K562 (cell line): Measurements from ENCODE around the gene GSS. TPM values are rescaled to one million over a fixed set of nuclear protein-coding genes. Genes with fewer than 3 reads are reported as not detected.

Source experiments
- HIVEP1 ChIP-seq: fragments of 250-450 bp; sonication (Bioruptor Pico); IDR thresholded peaks from 2 replicates; pipeline ENCODE4 v1.4.0; 2020; ENCODE audit warnings: mild to moderate bottlenecking
- SMARCC2 ChIP-seq: fragments of 450-650 bp; IDR thresholded peaks from 2 replicates; pipeline ENCODE4 v1.6.1; 2017; ENCODE audit warnings: antibody characterized with exemption, moderate library complexity, mild to moderate bottlenecking, low read depth
- TFAM ChIP-seq: fragments of 250-450 bp; sonication (Bioruptor Pico); conservative IDR thresholded peaks from 2 replicates; pipeline ENCODE4 v1.5.0; 2021; ENCODE audit warnings: mild to moderate bottlenecking, moderate library complexity
- polyA plus RNA-seq, 8 experiments: library from polyadenylated mRNA; depleted of rRNA in 4 of 8; stranded (reverse) in 5 of 8; unstranded in 3 of 8; fragments of >200 nt; fragmentation: Nextera tagmentation in 2 of 8; fragmentation: Illumina TruSeq in 1 of 8; extraction: Ambion mirVana in 2 of 8; extraction: Trizol in 1 of 8; gene quantifications; 2 replicates each; pipeline versions ENCODE4 v1.2.1 to v1.2.3, GENCODE V29; 2011 to 2014; ENCODE audit warnings: inconsistent platforms in 1 of 8, missing spikeins in 1 of 8
- total RNA-seq, 7 experiments: library from RNA; depleted of rRNA in 6 of 7; stranded (reverse); fragments of >200 nt in 6 of 7; fragmentation: Illumina TruSeq in 2 of 7; extraction: Trizol in 2 of 7; gene quantifications; 2 replicates each; pipeline versions ENCODE4 v1.2.1 to v1.2.3, GENCODE V29; 2011 to 2021; ENCODE audit warnings: low replicate concordance in 1 of 7
- TF ChIP-seq, protein P1 (sequence below), 2 experiments: fragments of 450-650 bp in 1 of 2; IDR thresholded peaks; 2 replicates each; pipeline ENCODE4 v1.6.1; 2011 to 2017; ENCODE audit warnings: low read depth in 2 of 2, antibody characterized with exemption in 1 of 2, borderline replicate concordance in 1 of 2, low read length in 1 of 2, mild to moderate bottlenecking in 1 of 2, mixed read lengths in 1 of 2; ENCODE audit not compliant: control insufficient read depth in 1 of 2
- TF ChIP-seq, protein P2 (sequence below): fragments of 450-650 bp; conservative IDR thresholded peaks from 2 replicates; pipeline ENCODE4 v1.6.1; 2016; ENCODE audit warnings: missing genetic modification characterization, low read depth, mild to moderate bottlenecking, missing compliant biosample characterization, moderate library complexity

GSS gene
- total and polyA plus RNA-seq, 9 of the 15 experiments (the other 6 are each of a cell fraction or from before 2014, with no cell fraction given), result 18.4 to 165 (median 89.4) TPM

DNA sequence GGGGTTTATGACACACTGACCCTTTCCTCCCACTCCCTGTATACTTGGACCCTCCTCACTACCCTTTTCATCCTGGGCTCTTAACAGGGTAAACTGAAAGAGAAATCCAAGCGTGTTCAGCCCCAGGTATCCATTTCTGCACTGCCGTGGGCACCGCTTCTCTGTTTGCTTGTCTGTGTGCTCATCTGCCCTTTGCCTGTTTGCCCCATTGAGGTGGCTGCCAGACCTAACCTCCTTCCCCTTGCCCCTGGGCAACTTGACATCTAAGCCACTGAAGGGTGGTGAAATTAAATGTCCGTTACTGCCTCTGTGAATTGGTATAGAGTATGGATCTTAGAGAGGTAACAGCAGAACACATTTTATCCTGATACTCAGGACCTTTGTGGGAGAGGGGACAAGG, 40.5 kb downstream of the GSS start (continued):
- TF ChIP-seq, protein P1, sequence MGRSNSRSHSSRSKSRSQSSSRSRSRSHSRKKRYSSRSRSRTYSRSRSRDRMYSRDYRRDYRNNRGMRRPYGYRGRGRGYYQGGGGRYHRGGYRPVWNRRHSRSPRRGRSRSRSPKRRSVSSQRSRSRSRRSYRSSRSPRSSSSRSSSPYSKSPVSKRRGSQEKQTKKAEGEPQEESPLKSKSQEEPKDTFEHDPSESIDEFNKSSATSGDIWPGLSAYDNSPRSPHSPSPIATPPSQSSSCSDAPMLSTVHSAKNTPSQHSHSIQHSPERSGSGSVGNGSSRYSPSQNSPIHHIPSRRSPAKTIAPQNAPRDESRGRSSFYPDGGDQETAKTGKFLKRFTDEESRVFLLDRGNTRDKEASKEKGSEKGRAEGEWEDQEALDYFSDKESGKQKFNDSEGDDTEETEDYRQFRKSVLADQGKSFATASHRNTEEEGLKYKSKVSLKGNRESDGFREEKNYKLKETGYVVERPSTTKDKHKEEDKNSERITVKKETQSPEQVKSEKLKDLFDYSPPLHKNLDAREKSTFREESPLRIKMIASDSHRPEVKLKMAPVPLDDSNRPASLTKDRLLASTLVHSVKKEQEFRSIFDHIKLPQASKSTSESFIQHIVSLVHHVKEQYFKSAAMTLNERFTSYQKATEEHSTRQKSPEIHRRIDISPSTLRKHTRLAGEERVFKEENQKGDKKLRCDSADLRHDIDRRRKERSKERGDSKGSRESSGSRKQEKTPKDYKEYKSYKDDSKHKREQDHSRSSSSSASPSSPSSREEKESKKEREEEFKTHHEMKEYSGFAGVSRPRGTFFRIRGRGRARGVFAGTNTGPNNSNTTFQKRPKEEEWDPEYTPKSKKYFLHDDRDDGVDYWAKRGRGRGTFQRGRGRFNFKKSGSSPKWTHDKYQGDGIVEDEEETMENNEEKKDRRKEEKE (IDR thresholded peaks at IDR 0.05; ENCODE audit: borderline replicate concordance in 1 of 2, control insufficient read depth in 1 of 2, low read depth in 2 of 2, low read length in 1 of 2), result no peak
- no peak for TF ChIP-seq SMARCC2
- TF ChIP-seq TFAM, result no peak
- TF ChIP-seq, protein P2, sequence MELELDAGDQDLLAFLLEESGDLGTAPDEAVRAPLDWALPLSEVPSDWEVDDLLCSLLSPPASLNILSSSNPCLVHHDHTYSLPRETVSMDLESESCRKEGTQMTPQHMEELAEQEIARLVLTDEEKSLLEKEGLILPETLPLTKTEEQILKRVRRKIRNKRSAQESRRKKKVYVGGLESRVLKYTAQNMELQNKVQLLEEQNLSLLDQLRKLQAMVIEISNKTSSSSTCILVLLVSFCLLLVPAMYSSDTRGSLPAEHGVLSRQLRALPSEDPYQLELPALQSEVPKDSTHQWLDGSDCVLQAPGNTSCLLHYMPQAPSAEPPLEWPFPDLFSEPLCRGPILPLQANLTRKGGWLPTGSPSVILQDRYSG (tag), result no peak
- no peak for TF ChIP-seq HIVEP1
